Fibroblast of lung (primary cell): ENCODE data around the gene ZSWIM6.

Experiments
- CTCF ChIP-seq, 2 donors: IDR thresholded peaks in 1 of 2; conservative IDR thresholded peaks in 1 of 2; 1 replicate in 1 of 2; 2 replicates in 1 of 2; pipeline ENCODE4 v1.5.1; 2011 to 2012; ENCODE audit warnings: low read length in 2 of 2, control low read depth in 1 of 2, inconsistent platforms in 1 of 2, low read depth in 1 of 2, mild to moderate bottlenecking in 1 of 2
- EZH2 ChIP-seq: IDR thresholded peaks from 2 replicates; pipeline ENCODE4 v1.5.1; 2012; ENCODE audit warnings: low read length, control low read depth, mild to moderate bottlenecking; ENCODE audit errors: missing control alignments

GRCh38 chr5:61293071-61293470 lies 39.0 kb upstream of the ZSWIM6 start:
- TF ChIP-seq CTCF (conservative IDR thresholded peaks at IDR 0.05 in 1 of 2, IDR thresholded peaks at IDR 0.05 in 1 of 2; ENCODE audit: low read depth in 1 of 2, low read length in 2 of 2), result no peak
- TF ChIP-seq EZH2, result no peak
